ENCODE measurements around the gene FBLN7.
A peak's percentile ranks its signal among the peaks of the same experiment; 100 is the strongest.
"Not testable (repeated sequence)": the region's sequence is repeated elsewhere in the genome, so short reads cannot be mapped to it uniquely, and the experiment has no call there.

FBLN7 gene, protein sequence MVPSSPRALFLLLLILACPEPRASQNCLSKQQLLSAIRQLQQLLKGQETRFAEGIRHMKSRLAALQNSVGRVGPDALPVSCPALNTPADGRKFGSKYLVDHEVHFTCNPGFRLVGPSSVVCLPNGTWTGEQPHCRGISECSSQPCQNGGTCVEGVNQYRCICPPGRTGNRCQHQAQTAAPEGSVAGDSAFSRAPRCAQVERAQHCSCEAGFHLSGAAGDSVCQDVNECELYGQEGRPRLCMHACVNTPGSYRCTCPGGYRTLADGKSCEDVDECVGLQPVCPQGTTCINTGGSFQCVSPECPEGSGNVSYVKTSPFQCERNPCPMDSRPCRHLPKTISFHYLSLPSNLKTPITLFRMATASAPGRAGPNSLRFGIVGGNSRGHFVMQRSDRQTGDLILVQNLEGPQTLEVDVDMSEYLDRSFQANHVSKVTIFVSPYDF

DNA sequence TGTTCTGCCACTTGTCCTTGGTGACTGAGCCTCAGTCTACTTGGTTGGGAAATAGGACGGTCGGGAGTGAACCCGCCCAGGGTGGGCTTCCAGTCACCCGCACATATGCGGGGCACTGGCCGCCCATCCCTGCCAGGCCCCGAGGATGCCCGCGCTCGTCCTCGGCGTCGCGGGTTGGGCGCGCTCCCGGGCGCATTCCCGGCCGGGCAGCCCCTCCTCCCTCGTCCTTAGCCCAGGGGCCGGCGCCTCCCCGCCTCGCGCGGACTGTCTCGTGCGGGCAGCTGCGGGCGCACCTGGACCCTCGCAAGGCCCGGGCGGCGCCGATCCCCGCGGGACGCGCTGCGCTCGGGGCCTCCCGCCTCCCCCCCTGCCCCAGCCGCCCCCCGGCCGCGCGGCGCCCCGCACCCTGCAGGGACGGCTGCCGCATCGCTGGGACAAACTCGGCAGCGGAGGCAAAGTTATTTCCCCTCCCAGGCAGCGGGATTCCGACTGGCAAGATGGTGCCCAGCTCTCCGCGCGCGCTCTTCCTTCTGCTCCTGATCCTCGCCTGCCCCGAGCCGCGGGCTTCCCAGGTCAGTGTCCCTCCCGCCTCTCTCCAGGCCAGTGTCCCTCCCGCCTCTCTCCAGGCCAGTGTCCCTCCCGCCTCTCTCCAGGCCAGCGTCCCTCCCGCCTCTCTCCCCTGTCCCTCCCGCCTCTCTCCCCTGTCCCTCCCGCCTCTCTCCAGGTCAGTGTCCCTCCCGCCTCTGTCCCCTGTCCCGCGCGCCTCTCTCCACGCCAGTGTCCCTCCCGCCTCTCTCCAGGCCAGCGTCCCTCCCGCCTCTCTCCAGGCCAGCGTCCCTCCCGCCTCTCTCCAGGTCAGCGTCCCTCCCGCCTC, at the start of gene FBLN7:
TSS of gene FBLN7 (plus strand) at position 227 of the 874 bp plus-strand sequence. CDS start at position 498, 271 bp downstream.
- Mint-ChIP-seq H3K4me1 (ENCODE audit: low read depth) (peaks cover 8% of the 10 kb centered on the region), H3K36me3 (peaks cover 6% of the 10 kb centered on the region), H3K4me3 (peak within 1 kb of the TSS; percentile 78), H3K27ac (peak within 1 kb of the TSS; percentile 41), H3K27me3 (peaks cover 16% of the 10 kb centered on the region), H3K9me3 (ENCODE audit: low read depth) (no peaks in the 10 kb centered on the region)

DNA sequence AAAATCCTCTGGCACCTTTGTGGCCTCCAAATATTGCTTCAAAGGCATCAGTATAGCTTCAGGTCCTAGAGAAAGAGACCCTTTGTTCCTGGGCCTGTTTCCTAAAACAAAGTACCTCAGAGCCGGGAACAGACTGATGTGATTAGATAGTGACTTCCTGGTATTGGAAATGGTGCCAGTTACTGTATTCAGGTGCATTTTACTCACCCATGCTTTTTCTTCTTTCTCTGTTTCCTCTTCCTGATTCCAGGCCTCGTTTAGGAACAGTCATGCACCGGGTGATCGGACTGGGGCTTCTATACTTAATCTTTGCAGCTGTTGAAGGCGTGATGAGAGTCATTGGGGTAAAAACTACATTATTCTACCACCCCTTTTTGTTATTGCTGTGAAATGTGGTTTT, 48.8 kb upstream of the FBLN7 start:
- Mint-ChIP-seq H3K27ac (no peak overlapping the region), H3K27me3 (no peaks in the 10 kb centered on the region), H3K9me3 (ENCODE audit: low read depth) (no peaks in the 10 kb centered on the region), H3K36me3 (peaks cover 17% of the 10 kb centered on the region), H3K4me3 (no peak overlapping the region), H3K4me1 (ENCODE audit: low read depth) (peaks cover 16% of the 10 kb centered on the region)

DNA sequence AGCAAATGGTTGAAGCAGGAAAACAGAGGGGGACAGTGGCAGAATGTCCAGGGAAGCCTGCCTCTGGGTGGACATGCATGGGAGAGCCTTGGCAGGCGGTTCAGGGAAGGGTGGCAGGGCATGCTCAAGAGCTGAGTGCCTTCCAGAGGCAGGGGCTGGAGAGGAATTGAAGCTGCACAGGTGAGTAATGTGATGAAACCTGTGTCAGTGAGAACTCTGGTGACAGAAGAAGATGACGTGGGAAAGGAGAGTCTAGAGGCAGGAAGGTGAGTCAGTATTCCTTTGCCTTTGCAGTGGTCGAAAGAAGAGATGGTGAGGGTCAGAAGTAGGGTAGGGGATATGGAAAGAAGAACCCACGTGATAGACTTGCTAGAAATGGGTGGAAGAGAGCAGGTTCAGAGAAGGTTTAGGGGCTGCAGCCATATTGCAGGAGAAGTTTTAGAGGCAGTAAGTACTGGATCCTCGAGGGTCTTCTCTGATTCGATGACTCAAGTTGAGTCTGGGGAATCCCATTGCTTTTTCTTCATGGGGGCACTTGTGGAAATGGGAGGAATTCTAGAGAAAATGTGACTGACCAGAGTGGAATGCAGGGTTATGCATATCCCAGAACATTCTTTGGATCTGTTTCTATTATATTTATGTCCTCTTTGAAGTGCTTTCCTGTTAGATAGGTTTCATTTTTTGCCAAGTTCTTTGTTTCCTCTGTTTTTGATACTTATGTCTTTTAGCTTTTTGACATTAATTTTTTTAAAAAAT, 45.7 kb upstream of the FBLN7 start:
- H3K4me3 Mint-ChIP-seq = no peak overlapping the region
- no peaks in the 10 kb centered on the region for H3K27me3 Mint-ChIP-seq
- H3K27ac Mint-ChIP-seq = peak overlapping the region; percentile 38
- H3K4me1 Mint-ChIP-seq (ENCODE audit: low read depth) = peaks cover 19% of the 10 kb centered on the region
- H3K36me3 Mint-ChIP-seq = peaks cover 17% of the 10 kb centered on the region
- no peaks in the 10 kb centered on the region for H3K9me3 Mint-ChIP-seq (ENCODE audit: low read depth)

GRCh38 chr2:112093216-112093615, 45.0 kb upstream of the FBLN7 start:
- Mint-ChIP-seq H3K36me3 (peaks cover 17% of the 10 kb centered on the region), H3K9me3 (ENCODE audit: low read depth) (no peaks in the 10 kb centered on the region)

DNA sequence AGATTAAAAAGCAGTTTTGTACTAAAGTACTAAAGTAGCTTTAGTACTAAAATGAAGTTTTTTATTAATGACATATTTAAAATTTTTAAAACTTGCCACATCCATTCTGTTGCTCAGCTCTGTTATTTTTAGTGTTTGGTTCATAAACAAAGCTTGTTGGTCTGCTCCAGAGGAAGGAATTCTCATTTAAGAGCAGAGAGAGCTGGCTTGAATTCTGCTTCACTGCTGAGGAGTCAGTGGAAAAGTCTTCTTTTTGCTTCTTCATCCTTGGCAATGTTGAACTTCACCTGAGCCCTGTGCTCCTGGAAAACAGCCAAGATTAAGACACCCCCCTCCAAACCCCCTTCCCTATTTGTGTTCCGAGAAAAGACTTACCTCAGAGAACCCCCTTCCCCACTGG, 42.5 kb upstream of the FBLN7 start:
- Mint-ChIP-seq H3K4me3 (no peak overlapping the region), H3K27ac (no peak overlapping the region), H3K27me3 (no peaks in the 10 kb centered on the region), H3K4me1 (ENCODE audit: low read depth) (peaks cover 19% of the 10 kb centered on the region), H3K9me3 (ENCODE audit: low read depth) (no peaks in the 10 kb centered on the region), H3K36me3 (peaks cover 12% of the 10 kb centered on the region)

More at GRCh38 chr2:112093216-112093615, 45.0 kb upstream of the FBLN7 start:
- H3K4me3 Mint-ChIP-seq = no peak overlapping the region
- H3K4me1 Mint-ChIP-seq (ENCODE audit: low read depth) = peaks cover 19% of the 10 kb centered on the region
- no peak overlapping the region for H3K27ac Mint-ChIP-seq
- H3K27me3 Mint-ChIP-seq = no peaks in the 10 kb centered on the region

DNA sequence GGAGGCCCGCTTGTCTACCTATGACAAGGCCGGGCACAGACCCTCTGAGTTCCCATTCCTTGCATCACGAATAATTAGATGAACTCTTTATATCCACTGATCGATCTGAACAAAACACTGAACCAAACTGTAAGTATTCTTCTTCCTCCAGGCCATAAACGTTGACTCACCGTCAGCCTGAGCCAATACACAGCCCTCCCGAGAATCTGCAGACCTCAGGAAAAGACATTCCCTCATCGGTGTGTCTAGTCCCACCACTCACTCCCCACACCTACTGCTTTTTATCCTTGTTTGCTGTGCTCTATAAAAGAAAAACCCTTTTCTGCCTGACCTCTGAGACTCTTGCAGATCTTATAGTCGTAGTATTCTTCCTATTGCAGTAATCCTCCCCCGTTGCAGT, 42.1 kb upstream of the FBLN7 start:
- Mint-ChIP-seq H3K27me3 (no peaks in the 10 kb centered on the region), H3K27ac (peak overlapping the region; percentile 55), H3K4me1 (ENCODE audit: low read depth) (peaks cover 19% of the 10 kb centered on the region), H3K9me3 (ENCODE audit: low read depth) (no peaks in the 10 kb centered on the region), H3K36me3 (peaks cover 12% of the 10 kb centered on the region), H3K4me3 (no peak overlapping the region)

- Mint-ChIP-seq H3K27me3 (no peaks in the 10 kb centered on the region), H3K36me3 (peaks cover 44% of the 10 kb centered on the region), H3K4me1 (ENCODE audit: low read depth) (no peaks in the 10 kb centered on the region), H3K4me3 (no peak overlapping the region), H3K9me3 (ENCODE audit: low read depth) (peaks cover 6% of the 10 kb centered on the region), H3K27ac (no peak overlapping the region)
Observed at GRCh38 chr2:112108178-112108832, 29.9 kb upstream of the FBLN7 start.

- Mint-ChIP-seq H3K9me3 (ENCODE audit: low read depth) (peaks cover 6% of the 10 kb centered on the region), H3K27me3 (no peaks in the 10 kb centered on the region), H3K4me1 (ENCODE audit: low read depth) (no peaks in the 10 kb centered on the region), H3K4me3 (no peak overlapping the region), H3K36me3 (peaks cover 44% of the 10 kb centered on the region), H3K27ac (no peak overlapping the region)
Observed at GRCh38 chr2:112109278-112109677, 28.9 kb upstream of the FBLN7 start.

DNA sequence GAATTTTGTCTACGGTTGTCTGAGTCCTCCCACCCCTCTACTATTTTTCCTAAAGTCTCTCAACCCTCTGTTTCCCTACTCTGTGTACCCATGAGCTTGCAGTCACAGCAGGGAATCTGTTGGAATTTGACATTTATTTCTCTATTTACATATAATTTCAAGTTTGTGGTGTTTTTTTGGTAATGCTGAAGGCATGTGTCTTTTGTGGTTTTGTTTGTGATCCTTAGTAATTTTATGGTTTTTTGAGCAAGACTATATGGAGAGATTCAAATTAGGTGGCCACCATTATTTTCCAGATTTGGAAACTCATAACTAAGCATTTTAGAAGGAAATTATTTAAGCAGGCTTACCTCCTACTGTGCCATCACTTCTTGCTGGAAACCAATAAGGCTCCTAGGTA, 27.2 kb upstream of the FBLN7 start:
- Mint-ChIP-seq H3K4me1 (ENCODE audit: low read depth) (no peaks in the 10 kb centered on the region), H3K36me3 (peaks cover 45% of the 10 kb centered on the region), H3K27me3 (no peaks in the 10 kb centered on the region), H3K9me3 (ENCODE audit: low read depth) (peaks cover 6% of the 10 kb centered on the region), H3K4me3 (no peak overlapping the region), H3K27ac (no peak overlapping the region)

DNA sequence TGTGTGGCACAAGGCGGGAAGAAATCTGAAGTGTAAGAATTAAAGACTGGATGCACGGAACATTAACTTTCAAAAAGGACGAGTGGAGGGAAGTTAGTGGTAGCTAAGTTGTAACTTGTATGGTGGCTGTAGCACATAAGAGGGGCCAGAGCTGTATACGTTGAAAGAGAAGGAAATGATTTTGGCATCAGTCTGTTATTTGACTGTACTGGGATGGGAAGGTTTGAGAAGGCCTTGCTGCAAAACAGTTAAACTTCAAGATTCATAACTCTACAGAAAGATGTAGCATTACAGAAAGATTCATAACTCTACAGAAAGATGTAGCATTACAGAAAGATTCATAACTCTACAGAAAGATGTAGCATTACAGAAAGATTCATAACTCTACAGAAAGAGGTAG, 24.8 kb upstream of the FBLN7 start:
- H3K36me3 Mint-ChIP-seq = peaks cover 28% of the 10 kb centered on the region
- H3K27ac Mint-ChIP-seq; H3K9me3 Mint-ChIP-seq (ENCODE audit: low read depth): not testable (repeated sequence)

GRCh38 chr2:112118148-112118547, 20.0 kb upstream of the FBLN7 start:
- Mint-ChIP-seq H3K4me3 (no peak overlapping the region), H3K27me3 (no peaks in the 10 kb centered on the region), H3K9me3 (ENCODE audit: low read depth) (no peaks in the 10 kb centered on the region), H3K27ac (no peak overlapping the region), H3K4me1 (ENCODE audit: low read depth) (peaks cover under 1% of the 10 kb centered on the region), H3K36me3 (peaks cover 9% of the 10 kb centered on the region)

More for the DNA sequence above, 24.8 kb upstream of the FBLN7 start:
- not testable (repeated sequence) for H3K4me1 Mint-ChIP-seq (ENCODE audit: low read depth); H3K4me3 Mint-ChIP-seq; H3K27me3 Mint-ChIP-seq

- no peak overlapping the region for H3K4me3 Mint-ChIP-seq
- no peak overlapping the region for H3K27ac Mint-ChIP-seq
- peaks cover 7% of the 10 kb centered on the region for H3K36me3 Mint-ChIP-seq
- peaks cover 5% of the 10 kb centered on the region for H3K4me1 Mint-ChIP-seq (ENCODE audit: low read depth)
- H3K27me3 Mint-ChIP-seq = no peaks in the 10 kb centered on the region
- H3K9me3 Mint-ChIP-seq (ENCODE audit: low read depth) = no peaks in the 10 kb centered on the region
Observed at GRCh38 chr2:112121682-112122254, 16.4 kb upstream of the FBLN7 start.

DNA sequence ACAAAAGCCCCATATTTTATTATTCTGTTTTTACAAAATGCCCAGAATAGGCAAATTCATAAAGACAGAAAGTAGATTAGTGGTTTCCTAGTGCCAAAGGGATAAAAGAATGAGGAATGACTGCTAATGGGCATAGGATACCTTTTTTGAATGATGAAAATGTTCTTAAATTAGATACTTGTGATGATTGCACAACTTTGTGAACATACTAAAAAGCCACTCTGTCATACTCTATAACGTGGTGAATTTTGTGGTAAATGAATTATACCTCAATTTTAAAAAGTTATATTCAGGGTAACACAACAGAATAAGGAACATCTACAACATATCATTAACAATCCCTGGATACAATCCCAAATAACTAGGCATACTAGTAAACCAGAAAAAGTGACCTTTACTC, 9.1 kb upstream of the FBLN7 start:
- peaks cover 15% of the 10 kb centered on the region for H3K9me3 Mint-ChIP-seq (ENCODE audit: low read depth)
- H3K36me3 Mint-ChIP-seq = peaks cover 5% of the 10 kb centered on the region
- no peak overlapping the region for H3K4me3 Mint-ChIP-seq
- H3K27ac Mint-ChIP-seq = no peak overlapping the region
- peaks cover 4% of the 10 kb centered on the region for H3K4me1 Mint-ChIP-seq (ENCODE audit: low read depth)
- H3K27me3 Mint-ChIP-seq = no peaks in the 10 kb centered on the region

DNA sequence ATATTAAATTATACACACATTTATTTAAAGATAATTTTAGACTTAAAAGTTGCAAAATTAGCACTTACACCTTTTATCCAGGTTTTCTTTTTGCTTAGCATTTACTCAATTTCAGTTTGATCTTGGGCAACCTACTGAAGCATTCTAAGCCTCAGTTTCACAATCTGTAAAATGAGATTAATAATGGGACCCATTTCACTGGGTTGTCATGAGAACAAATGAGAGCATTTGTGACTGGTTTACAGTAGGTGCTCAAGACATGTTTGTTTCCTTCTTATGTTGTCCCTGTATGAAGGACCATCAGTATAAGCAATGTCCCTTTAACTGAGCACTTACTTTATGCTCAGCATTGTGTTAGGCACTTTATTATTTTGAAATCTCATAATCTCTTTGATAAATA, 4.8 kb upstream of the FBLN7 start:
- H3K4me1 Mint-ChIP-seq (ENCODE audit: low read depth) = peaks cover 12% of the 10 kb centered on the region
- H3K27me3 Mint-ChIP-seq = peaks cover 11% of the 10 kb centered on the region
- H3K27ac Mint-ChIP-seq = no peak overlapping the region
- peaks cover 6% of the 10 kb centered on the region for H3K36me3 Mint-ChIP-seq
- peaks cover 8% of the 10 kb centered on the region for H3K9me3 Mint-ChIP-seq (ENCODE audit: low read depth)
- H3K4me3 Mint-ChIP-seq = no peak overlapping the region
